Measurements from ENCODE around the gene PLEKHM3.

DNA sequence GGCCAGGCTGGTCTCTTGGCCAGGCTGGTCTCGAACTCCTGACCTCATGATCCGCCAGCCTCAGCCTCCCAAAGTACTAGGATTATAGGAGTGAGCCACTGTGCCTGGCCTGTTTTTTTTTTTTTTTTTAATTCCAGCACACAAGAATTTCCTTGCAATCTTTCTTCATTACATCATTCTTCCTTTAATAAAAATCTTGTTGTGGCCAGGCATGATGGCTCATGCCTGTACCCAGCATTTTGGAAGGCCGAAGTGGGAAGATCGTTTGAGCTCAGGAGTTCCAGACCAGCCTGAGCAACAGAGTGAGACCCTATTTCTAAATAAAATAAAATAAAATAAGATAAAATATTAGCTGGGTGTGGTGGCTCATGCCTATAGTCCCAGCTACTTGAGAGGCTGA lies 21.4 kb upstream of the PLEKHM3 start:
- TF ChIP-seq, protein P1, sequence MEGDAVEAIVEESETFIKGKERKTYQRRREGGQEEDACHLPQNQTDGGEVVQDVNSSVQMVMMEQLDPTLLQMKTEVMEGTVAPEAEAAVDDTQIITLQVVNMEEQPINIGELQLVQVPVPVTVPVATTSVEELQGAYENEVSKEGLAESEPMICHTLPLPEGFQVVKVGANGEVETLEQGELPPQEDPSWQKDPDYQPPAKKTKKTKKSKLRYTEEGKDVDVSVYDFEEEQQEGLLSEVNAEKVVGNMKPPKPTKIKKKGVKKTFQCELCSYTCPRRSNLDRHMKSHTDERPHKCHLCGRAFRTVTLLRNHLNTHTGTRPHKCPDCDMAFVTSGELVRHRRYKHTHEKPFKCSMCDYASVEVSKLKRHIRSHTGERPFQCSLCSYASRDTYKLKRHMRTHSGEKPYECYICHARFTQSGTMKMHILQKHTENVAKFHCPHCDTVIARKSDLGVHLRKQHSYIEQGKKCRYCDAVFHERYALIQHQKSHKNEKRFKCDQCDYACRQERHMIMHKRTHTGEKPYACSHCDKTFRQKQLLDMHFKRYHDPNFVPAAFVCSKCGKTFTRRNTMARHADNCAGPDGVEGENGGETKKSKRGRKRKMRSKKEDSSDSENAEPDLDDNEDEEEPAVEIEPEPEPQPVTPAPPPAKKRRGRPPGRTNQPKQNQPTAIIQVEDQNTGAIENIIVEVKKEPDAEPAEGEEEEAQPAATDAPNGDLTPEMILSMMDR (IDR thresholded peaks at IDR 0.05), result no peak
- no peak for TF ChIP-seq POLR2AphosphoS5 (IDR thresholded peaks at IDR 0.05)
- TF ChIP-seq POLR2A (IDR thresholded peaks at IDR 0.05), result no peak
- no peak for TF ChIP-seq EP300 (IDR thresholded peaks at IDR 0.05; ENCODE audit: low read depth)

Measured in transverse colon (tissue), 4 donors.